Measurements from ENCODE around the gene FNIP1.
"Not testable (repeated sequence)": the region's sequence is repeated elsewhere in the genome, so short reads cannot be mapped to it uniquely, and the experiment has no call there.

FNIP1 gene

DNA sequence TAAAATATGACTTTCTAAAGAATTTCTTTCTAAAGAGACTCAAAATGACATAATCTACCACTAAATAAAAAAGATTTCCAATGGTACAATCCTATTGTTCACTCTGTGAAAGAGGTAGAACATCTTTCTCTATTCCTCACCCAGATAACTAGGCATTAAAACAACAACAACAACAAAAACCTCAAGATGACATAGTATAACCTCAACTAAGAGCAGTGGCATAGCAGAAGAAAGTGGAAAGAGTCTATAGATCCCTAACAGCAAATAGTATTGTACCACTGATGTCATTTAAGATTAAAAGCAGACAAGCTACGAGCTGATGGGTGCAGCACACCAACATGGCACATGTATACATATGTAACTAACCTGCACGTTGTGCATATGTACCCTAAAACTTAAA, 191.7 kb downstream of the FNIP1 start:
- DNase-seq, result no peak

DNA sequence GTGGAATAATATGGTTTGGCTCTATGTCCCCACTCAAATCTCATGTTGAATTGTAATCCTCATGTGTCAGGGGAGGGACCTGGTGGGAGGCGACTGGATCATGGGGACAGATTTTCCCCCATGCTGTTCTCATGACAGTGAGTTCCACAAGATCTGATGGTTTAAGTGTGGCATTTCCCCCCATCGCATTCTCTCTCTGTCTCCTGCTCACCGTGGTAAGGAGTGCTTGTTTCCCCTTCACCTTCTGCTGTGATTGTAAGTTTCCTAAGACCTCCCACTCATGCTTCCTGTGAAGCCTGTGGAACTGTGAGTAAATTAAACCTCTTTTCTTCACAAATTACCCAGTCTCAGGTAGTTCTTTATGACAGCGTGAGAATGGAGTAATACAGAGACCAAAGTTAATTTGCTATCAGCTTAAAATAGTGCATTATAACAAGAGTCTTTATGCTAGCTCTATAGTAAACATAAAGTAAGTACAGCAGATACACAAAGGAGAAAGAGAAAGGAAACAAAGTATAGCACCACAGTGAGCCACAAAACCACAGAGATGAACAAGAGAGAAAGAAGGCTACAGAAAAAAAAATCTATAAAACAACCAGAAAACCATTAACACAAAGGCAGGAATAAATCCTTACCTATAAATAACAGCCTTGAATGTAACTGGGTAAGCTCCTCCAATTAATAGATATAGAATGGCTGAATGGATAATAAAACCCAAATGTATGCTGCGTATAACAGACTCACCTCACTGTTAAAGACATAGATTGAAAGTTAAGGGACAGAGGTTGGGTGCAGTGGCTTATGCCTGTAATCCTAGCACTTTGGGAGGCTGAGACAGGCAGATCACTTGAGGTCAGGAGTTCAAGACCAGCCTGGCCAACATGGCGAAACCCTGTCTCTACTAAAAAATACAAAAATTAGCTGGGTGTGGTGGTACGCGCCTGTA, 201.5 kb downstream of the FNIP1 start:
- no peak for DNase-seq

DNA sequence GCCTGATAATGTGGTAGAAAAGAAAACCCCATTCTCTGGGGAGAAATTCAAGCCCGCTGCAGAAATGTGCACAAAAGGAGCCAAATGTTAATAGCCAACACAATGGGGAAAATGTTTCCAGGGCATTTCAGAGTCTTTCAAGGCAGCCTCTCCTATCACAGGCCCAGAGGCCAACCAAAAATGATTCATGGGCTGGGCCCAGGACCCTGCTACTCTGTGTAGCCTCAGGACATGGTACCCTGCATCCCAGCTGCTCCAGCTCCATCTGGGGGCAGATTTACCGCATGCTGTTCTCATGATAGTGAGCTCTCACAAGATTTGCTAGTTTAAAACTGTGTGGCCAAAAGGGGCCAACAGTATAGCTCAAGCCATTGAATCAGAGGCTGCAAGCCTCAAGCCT, 202.9 kb downstream of the FNIP1 start:
- no peak for DNase-seq

DNA sequence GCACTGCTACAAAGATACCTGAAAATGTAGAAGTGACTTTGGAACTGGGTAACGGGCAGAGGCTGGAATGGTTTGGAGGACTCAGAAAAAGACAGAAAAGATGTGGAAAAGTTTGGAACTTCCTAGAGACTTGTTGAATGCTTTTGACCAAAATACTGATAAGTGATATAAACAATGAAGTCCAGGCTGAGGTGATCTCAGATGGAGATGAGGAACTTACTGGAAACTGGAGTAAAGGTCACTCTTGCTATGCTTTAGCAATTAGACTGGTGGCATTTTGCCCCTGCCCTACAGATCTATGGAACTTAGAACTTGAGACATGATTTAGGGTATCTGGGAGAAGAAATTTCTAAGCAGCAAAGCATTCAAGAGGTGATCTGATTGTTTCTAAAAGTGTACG, 203.4 kb downstream of the FNIP1 start:
- not testable (repeated sequence) for DNase-seq
